Parathyroid adenoma (tissue), 2 donors: ENCODE results near the gene VDR.

Source experiments
- H2AFZ ChIP-seq: fragments of 300-600 bp; sonication (generic); one replicate; pipeline ENCODE4 v1.7.0; 2017; ENCODE audit warnings: antibody characterized with exemption, mild to moderate bottlenecking
- H3K27ac ChIP-seq: fragments of 300-600 bp; sonication (generic); one replicate; pipeline ENCODE4 v1.7.0; 2017
- H3K27me3 ChIP-seq: fragments of 300-600 bp; sonication (generic); one replicate; pipeline ENCODE4 v1.7.0; 2017; ENCODE audit warnings: low read length; ENCODE audit not compliant: control insufficient read depth, insufficient read depth
- H3K36me3 ChIP-seq: fragments of 300-600 bp; sonication (generic); one replicate; pipeline ENCODE4 v1.7.0; 2017; ENCODE audit warnings: low read length; ENCODE audit not compliant: control insufficient read depth, insufficient read depth
- H3K4me1 ChIP-seq: fragments of 300-600 bp; sonication (generic); one replicate; pipeline ENCODE4 v1.7.0; 2017; ENCODE audit warnings: control low read depth
- H3K4me2 ChIP-seq: fragments of 300-600 bp; sonication (generic); one replicate; pipeline ENCODE4 v1.7.0; 2017; ENCODE audit warnings: low read length
- H3K4me3 ChIP-seq: fragments of 300-600 bp; sonication (generic); one replicate; pipeline ENCODE4 v1.7.0; 2017; ENCODE audit warnings: low read depth, low read length
- H3K79me2 ChIP-seq: fragments of 300-600 bp; sonication (generic); one replicate; pipeline ENCODE4 v1.7.0; 2017; ENCODE audit warnings: control low read depth
- H3K9ac ChIP-seq: fragments of 300-600 bp; sonication (generic); one replicate; pipeline ENCODE4 v1.7.0; 2017; ENCODE audit warnings: mild to moderate bottlenecking
- H3K9me3 ChIP-seq: fragments of 300-600 bp; sonication (generic); one replicate; pipeline ENCODE4 v1.7.0; 2017; ENCODE audit warnings: low read length; ENCODE audit not compliant: control insufficient read depth
- TF ChIP-seq, protein P1 (sequence below): fragments of 300-600 bp; sonication (generic); IDR thresholded peaks from one replicate; pipeline ENCODE4 v1.7.0; 2017; ENCODE audit warnings: antibody characterized with exemption, mild to moderate bottlenecking
- donor health status: primary hyperparathyroidism.

The VDR gene

DNA sequence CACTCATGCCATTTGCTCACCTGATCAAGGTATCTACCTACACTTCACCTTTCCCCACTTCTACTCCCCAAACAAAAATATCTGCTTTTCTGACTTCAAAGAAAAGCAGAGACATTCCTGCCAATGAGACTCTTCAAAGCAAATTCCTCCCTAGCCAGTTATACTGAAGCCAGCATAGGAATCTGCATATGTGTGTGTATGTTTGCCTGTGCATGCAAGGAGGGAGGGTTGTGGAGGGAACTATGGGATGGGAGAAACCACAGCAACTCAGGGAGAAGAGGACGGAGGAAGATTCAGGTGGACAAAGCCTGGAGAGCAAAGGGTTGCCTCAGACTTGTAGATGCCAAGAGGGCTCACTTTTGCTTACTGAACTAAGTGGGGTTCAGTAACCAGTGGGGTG lies 26.4 kb upstream of the VDR start:
- Histone ChIP-seq H3K4me2 (no peak overlapping the region), H3K9me3 (no peaks in the 10 kb centered on the region), H3K27me3 (no peaks in the 10 kb centered on the region), H3K4me3 (no peak overlapping the region), H3K4me1 (peaks cover 17% of the 10 kb centered on the region), H2AFZ (no peak overlapping the region), H3K27ac (no peak overlapping the region), H3K9ac (no peak overlapping the region), H3K36me3 (no peaks in the 10 kb centered on the region), H3K79me2 (peaks cover 8% of the 10 kb centered on the region)
- TF ChIP-seq, protein P1, sequence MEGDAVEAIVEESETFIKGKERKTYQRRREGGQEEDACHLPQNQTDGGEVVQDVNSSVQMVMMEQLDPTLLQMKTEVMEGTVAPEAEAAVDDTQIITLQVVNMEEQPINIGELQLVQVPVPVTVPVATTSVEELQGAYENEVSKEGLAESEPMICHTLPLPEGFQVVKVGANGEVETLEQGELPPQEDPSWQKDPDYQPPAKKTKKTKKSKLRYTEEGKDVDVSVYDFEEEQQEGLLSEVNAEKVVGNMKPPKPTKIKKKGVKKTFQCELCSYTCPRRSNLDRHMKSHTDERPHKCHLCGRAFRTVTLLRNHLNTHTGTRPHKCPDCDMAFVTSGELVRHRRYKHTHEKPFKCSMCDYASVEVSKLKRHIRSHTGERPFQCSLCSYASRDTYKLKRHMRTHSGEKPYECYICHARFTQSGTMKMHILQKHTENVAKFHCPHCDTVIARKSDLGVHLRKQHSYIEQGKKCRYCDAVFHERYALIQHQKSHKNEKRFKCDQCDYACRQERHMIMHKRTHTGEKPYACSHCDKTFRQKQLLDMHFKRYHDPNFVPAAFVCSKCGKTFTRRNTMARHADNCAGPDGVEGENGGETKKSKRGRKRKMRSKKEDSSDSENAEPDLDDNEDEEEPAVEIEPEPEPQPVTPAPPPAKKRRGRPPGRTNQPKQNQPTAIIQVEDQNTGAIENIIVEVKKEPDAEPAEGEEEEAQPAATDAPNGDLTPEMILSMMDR, result no peak

DNA sequence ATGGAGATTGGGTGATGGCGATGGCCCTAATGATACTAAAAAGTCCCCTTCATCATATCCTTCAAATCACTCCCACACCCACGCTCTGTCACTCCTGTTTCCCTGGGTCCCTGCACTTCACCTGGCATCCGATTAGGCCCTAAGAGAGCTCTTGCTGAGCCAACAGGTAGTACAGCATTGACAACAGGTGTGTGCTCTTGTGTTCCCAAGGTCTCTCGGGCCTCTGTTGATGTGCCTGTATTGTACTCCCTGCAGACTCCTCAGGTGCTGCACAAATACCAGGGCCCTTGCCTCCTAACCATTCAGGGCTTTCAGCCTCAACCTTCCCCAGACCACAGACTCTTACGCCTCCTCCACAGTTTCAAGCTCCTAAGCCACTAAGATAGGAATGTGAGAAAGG lies 25.8 kb upstream of the VDR start:
- TF ChIP-seq, protein P1, result no peak
- Histone ChIP-seq H3K4me3 (no peak overlapping the region), H3K79me2 (peaks cover 8% of the 10 kb centered on the region), H3K36me3 (no peaks in the 10 kb centered on the region), H3K4me1 (peaks cover 12% of the 10 kb centered on the region), H3K27ac (no peak overlapping the region), H3K4me2 (no peak overlapping the region), H3K9me3 (no peaks in the 10 kb centered on the region), H3K27me3 (no peaks in the 10 kb centered on the region), H3K9ac (no peak overlapping the region), H2AFZ (no peak overlapping the region)

DNA sequence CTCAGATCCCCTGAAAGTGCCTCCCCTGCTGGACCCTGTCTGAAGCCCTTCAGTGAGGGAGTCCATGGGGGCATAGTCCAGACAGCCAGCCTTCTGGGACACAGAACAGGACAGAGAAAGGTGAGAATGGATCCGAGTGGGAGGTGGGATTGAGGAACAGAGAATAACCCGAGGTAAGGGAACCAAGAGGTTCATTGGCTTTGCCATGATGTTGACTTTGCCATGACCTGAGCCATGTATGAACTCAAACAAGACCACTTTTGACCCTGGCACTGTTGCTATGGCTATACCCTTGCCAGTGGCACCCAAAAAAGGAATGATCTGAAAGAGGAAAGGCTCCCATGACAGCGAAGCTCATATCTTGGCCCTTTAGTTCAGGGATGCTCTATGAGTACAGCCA lies 22.6 kb upstream of the VDR start:
- H3K27ac ChIP-seq, result no peak overlapping the region
- H3K36me3 ChIP-seq, result no peaks in the 10 kb centered on the region
- no peak overlapping the region for H3K4me3 ChIP-seq
- no peak overlapping the region for H2AFZ ChIP-seq
- no peak overlapping the region for H3K4me2 ChIP-seq
- H3K4me1 ChIP-seq, result no peaks in the 10 kb centered on the region
- H3K9me3 ChIP-seq, result no peaks in the 10 kb centered on the region
- TF ChIP-seq, protein P1, result no peak
- H3K9ac ChIP-seq, result no peak overlapping the region
- H3K79me2 ChIP-seq, result peaks cover 2% of the 10 kb centered on the region
- no peaks in the 10 kb centered on the region for H3K27me3 ChIP-seq

DNA sequence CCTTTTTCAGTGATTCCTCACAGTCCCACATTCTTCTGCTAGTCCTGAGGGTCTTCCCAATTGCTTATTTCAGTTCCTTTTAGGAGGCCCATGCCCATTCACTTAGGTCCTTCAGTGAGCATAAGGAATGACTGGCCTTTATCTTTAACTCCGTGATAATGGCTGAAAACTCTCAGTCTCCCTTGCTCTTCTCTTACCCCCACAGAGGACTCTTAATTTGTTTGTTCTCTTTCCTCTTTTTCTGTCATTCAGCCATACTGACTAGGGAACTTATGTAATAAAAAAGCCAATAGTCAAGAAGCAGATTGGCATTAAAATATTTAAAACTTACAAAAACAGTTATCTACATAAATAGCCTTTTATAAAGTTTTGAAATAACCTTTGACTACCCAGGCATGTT lies 17.1 kb upstream of the VDR start:
- Histone ChIP-seq H3K9me3 (no peaks in the 10 kb centered on the region), H3K27me3 (no peaks in the 10 kb centered on the region), H2AFZ (no peak overlapping the region), H3K4me2 (no peak overlapping the region), H3K4me3 (no peak overlapping the region), H3K36me3 (no peaks in the 10 kb centered on the region), H3K27ac (no peak overlapping the region), H3K79me2 (no peaks in the 10 kb centered on the region), H3K9ac (no peak overlapping the region), H3K4me1 (no peaks in the 10 kb centered on the region)
- TF ChIP-seq, protein P1, result no peak

DNA sequence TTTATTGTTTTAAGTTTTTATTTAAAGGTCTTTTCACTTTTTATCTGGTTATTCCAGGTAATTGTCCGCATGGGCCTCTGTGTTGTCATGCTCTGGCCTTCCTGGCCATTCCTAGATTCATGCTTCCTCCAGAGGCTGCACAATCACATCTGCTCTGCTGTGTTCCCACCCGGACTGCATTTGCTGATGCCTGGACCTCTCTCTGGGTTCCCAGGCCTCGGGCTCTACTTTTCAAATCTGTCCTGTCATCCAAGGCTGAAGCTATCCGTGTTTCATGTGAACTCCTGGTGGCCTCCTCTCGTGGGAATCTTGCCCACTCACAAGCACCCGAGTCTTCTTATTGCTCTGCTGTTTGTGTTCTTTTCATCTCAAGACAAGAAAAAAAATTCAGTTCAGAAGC lies 16.1 kb upstream of the VDR start:
- no peak overlapping the region for H3K9ac ChIP-seq
- H3K4me2 ChIP-seq, result no peak overlapping the region
- no peak overlapping the region for H3K27ac ChIP-seq
- no peaks in the 10 kb centered on the region for H3K36me3 ChIP-seq
- H3K4me3 ChIP-seq, result no peak overlapping the region
- no peaks in the 10 kb centered on the region for H3K9me3 ChIP-seq
- TF ChIP-seq, protein P1, result no peak
- H3K27me3 ChIP-seq, result no peaks in the 10 kb centered on the region
- no peaks in the 10 kb centered on the region for H3K79me2 ChIP-seq
- no peak overlapping the region for H2AFZ ChIP-seq
- H3K4me1 ChIP-seq, result no peaks in the 10 kb centered on the region
